ENCODE results near the gene GALNT10. TPM values are rescaled to one million over a fixed set of nuclear protein-coding genes. Genes with fewer than 3 reads are reported as not detected.

Gene GALNT10
- total RNA-seq, 1 donor from 2014 or later, result 11.5 TPM

GRCh38 chr5:154273028-154273617 lies 82.6 kb downstream of the GALNT10 start:
- Histone ChIP-seq H3K27ac (replicated peaks) (peak overlapping the region; percentile 65), H3K9me3 (replicated peaks) (no peaks in the 10 kb centered on the region), H3K4me1 (peaks cover 34% of the 10 kb centered on the region), H3K4me3 (no peak overlapping the region), H3K36me3 (no peaks in the 10 kb centered on the region), H3K27me3 (ENCODE audit: low read depth) (no peaks in the 10 kb centered on the region)
- DNase-seq, result no peak
- intact Hi-C loops (cut with micrococcal nuclease), result no loop called here
- no peak for TF ChIP-seq CTCF (IDR thresholded peaks at IDR 0.05; ENCODE audit: borderline replicate concordance)

- no peak for DNase-seq
- H3K4me3 ChIP-seq, result no peak overlapping the region
- H3K9me3 ChIP-seq (replicated peaks), result no peaks in the 10 kb centered on the region
- no peaks in the 10 kb centered on the region for H3K27me3 ChIP-seq (ENCODE audit: low read depth)
- H3K36me3 ChIP-seq, result no peaks in the 10 kb centered on the region
- H3K27ac ChIP-seq (replicated peaks), result peak overlapping the region; percentile 65
- intact Hi-C loops (cut with micrococcal nuclease), result no loop called here
- TF ChIP-seq CTCF (IDR thresholded peaks at IDR 0.05; ENCODE audit: borderline replicate concordance), result no peak
- peaks cover 34% of the 10 kb centered on the region for H3K4me1 ChIP-seq
Observed at GRCh38 chr5:154273963-154274827, 83.7 kb downstream of the GALNT10 start.

- Histone ChIP-seq H3K36me3 (no peaks in the 10 kb centered on the region), H3K9me3 (replicated peaks) (no peaks in the 10 kb centered on the region), H3K4me1 (peaks cover 34% of the 10 kb centered on the region), H3K27ac (replicated peaks) (no peak overlapping the region), H3K4me3 (no peak overlapping the region), H3K27me3 (ENCODE audit: low read depth) (no peaks in the 10 kb centered on the region)
- intact Hi-C loops (cut with micrococcal nuclease), result no loop called here
- DNase-seq, result no peak
- no peak for TF ChIP-seq CTCF (IDR thresholded peaks at IDR 0.05; ENCODE audit: borderline replicate concordance)
Observed at GRCh38 chr5:154274828-154275185, 84.3 kb downstream of the GALNT10 start.

GRCh38 chr5:154275566-154275965 lies 85.0 kb downstream of the GALNT10 start:
- intact Hi-C loops (cut with micrococcal nuclease), result no loop called here
- Histone ChIP-seq H3K9me3 (replicated peaks) (no peaks in the 10 kb centered on the region), H3K27ac (replicated peaks) (peak overlapping the region; percentile 57), H3K36me3 (no peaks in the 10 kb centered on the region), H3K27me3 (ENCODE audit: low read depth) (no peaks in the 10 kb centered on the region), H3K4me1 (peaks cover 34% of the 10 kb centered on the region), H3K4me3 (no peak overlapping the region)
- no peak for TF ChIP-seq CTCF (IDR thresholded peaks at IDR 0.05; ENCODE audit: borderline replicate concordance)
- DNase-seq, result no peak

GRCh38 chr5:154276261-154276972 lies 85.9 kb downstream of the GALNT10 start:
- Histone ChIP-seq H3K27ac (replicated peaks) (peak overlapping the region; percentile 57), H3K27me3 (ENCODE audit: low read depth) (no peaks in the 10 kb centered on the region), H3K4me3 (no peak overlapping the region), H3K36me3 (no peaks in the 10 kb centered on the region), H3K9me3 (replicated peaks) (no peaks in the 10 kb centered on the region), H3K4me1 (peaks cover 33% of the 10 kb centered on the region)
- no peak for DNase-seq
- no peak for TF ChIP-seq CTCF (IDR thresholded peaks at IDR 0.05; ENCODE audit: borderline replicate concordance)
- intact Hi-C loops (cut with micrococcal nuclease), result no loop called here

All from left ventricle myocardium inferior (tissue), 1 donor.